GM12865 (cell line): ENCODE measurements around the gene SCGB2B2.

Experiments used
- DNase-seq: peaks from one replicate; pipeline ENCODE4 v3.0.0; 2010; ENCODE audit warnings: low read depth
- H3K4me3 ChIP-seq: 2 replicates; pipeline ENCODE4 v1.5.1; 2011; ENCODE audit warnings: mild to moderate bottlenecking, low read depth, low read length, control low read depth
- TF ChIP-seq, protein P1 (sequence below): IDR thresholded peaks from 2 replicates; pipeline ENCODE4 v1.5.1; 2011; ENCODE audit warnings: low read length, control low read depth, low read depth, inconsistent platforms; ENCODE audit not compliant: insufficient read depth; ENCODE audit errors: missing control alignments

The SCGB2B2 gene

GRCh38 chr19:34664870-34665269 is 12.1 kb downstream of the SCGB2B2 start:
- TF ChIP-seq, protein P1, sequence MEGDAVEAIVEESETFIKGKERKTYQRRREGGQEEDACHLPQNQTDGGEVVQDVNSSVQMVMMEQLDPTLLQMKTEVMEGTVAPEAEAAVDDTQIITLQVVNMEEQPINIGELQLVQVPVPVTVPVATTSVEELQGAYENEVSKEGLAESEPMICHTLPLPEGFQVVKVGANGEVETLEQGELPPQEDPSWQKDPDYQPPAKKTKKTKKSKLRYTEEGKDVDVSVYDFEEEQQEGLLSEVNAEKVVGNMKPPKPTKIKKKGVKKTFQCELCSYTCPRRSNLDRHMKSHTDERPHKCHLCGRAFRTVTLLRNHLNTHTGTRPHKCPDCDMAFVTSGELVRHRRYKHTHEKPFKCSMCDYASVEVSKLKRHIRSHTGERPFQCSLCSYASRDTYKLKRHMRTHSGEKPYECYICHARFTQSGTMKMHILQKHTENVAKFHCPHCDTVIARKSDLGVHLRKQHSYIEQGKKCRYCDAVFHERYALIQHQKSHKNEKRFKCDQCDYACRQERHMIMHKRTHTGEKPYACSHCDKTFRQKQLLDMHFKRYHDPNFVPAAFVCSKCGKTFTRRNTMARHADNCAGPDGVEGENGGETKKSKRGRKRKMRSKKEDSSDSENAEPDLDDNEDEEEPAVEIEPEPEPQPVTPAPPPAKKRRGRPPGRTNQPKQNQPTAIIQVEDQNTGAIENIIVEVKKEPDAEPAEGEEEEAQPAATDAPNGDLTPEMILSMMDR, result no peak
- no peak for DNase-seq
- H3K4me3 ChIP-seq, result no peak overlapping the region

DNA sequence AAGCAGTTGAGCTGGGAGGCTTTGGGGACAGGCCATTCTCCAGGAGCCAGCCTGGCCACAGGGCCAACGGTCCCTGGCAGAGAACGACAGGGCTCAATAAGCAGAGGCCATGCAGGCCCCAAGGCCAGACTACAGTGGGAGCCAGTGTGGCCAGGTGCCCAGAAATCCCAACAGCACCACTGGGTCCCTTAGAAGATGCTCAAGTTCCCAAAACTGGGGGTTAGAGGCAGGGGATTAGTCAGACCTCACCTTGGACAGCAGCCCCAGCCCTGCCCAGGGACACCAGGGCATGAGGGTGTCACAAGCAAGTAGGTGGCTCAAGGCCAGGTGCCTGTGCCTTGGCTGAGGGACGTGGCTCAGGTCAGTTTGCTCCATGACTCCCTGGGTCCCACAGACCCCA is 12.8 kb downstream of the SCGB2B2 start:
- TF ChIP-seq, protein P1, result no peak
- DNase-seq, result no peak
- H3K4me3 ChIP-seq, result no peak overlapping the region

- TF ChIP-seq, protein P1, result peak; percentile 36
- DNase-seq, result peak; percentile 56
- H3K4me3 ChIP-seq, result no peak overlapping the region
These were observed 14.0 kb downstream of the SCGB2B2 start for GRCh38 chr19:34662919-34663318.

GRCh38 chr19:34661357-34661756 is 15.6 kb downstream of the SCGB2B2 start:
- TF ChIP-seq, protein P1, result no peak
- no peak overlapping the region for H3K4me3 ChIP-seq
- DNase-seq, result no peak

- no peak overlapping the region for H3K4me3 ChIP-seq
These were observed 21.3 kb downstream of the SCGB2B2 start for GRCh38 chr19:34655651-34656050.

DNA sequence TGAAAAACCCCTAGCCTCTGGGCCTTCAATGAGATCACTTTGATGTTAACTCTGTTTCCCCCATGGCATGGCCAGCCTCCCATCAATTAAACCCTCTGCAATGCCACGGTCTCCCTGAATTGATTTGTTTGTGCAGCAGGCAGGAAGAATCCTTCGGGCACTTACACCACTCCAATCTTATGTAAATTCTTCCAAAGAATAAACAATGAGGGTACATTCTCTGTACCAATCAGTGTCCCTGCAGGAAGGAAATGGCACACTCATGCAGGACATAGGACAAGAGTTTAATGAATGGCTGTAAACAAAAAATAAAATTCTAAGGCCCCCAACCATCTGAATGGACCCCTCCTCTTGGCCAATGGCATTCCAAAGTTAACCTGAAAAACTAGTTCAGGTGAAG is 22.2 kb downstream of the SCGB2B2 start:
- TF ChIP-seq, protein P1, result no peak
- no peak for DNase-seq
- H3K4me3 ChIP-seq, result no peak overlapping the region

More at GRCh38 chr19:34655651-34656050, 21.3 kb downstream of the SCGB2B2 start:
- no peak for DNase-seq
- TF ChIP-seq, protein P1, result no peak

- DNase-seq, result no peak
These were observed 25.2 kb downstream of the SCGB2B2 start for GRCh38 chr19:34651747-34652146.

More at GRCh38 chr19:34651747-34652146, 25.2 kb downstream of the SCGB2B2 start:
- H3K4me3 ChIP-seq, result no peak overlapping the region
- TF ChIP-seq, protein P1, result no peak
